HL-60 (cell line): ENCODE measurements around the gene SMIM30.

Source experiments
- DNase-seq, 2 experiments: peaks; one replicate each; pipeline ENCODE4 v3.0.0-alpha.2; 2010 to 2020; ENCODE audit warnings: low read depth in 1 of 2, low spot score in 1 of 2
- H3K27ac ChIP-seq: fragments of 250-450 bp; sonication (Bioruptor Pico); replicated peaks from 2 replicates; pipeline ENCODE4 v1.5.1; 2020; ENCODE audit warnings: mild to moderate bottlenecking, moderate library complexity
- H3K27me3 ChIP-seq: fragments of 250-450 bp; sonication (Bioruptor Pico); 2 replicates; pipeline ENCODE4 v1.5.1; 2021; ENCODE audit warnings: mild to moderate bottlenecking, moderate library complexity; ENCODE audit not compliant: insufficient read depth, poor library complexity, severe bottlenecking
- H3K4me3 ChIP-seq: replicated peaks from 2 replicates; pipeline ENCODE4 v1.5.1; 2011; ENCODE audit warnings: mild to moderate bottlenecking, control low read depth, low read length; ENCODE audit not compliant: insufficient read depth
- GABPA ChIP-seq: IDR thresholded peaks from 2 replicates; pipeline ENCODE4 v1.6.1; 2012; ENCODE audit warnings: low read depth
- POLR2AphosphoS5 ChIP-seq: IDR thresholded peaks from 2 replicates; pipeline ENCODE4 v1.6.1; 2012; ENCODE audit warnings: low read depth
- SPI1 ChIP-seq: IDR thresholded peaks from 2 replicates; pipeline ENCODE4 v1.6.1; 2012; ENCODE audit warnings: low read depth, mild to moderate bottlenecking, borderline replicate concordance
- TF ChIP-seq, protein P1 (sequence below): IDR thresholded peaks from one replicate; pipeline ENCODE4 v1.5.1; 2011; ENCODE audit warnings: low read length, control low read depth, inconsistent platforms; ENCODE audit not compliant: insufficient read depth
- TF ChIP-seq, protein P2 (sequence below): IDR thresholded peaks from 2 replicates; pipeline ENCODE4 v1.6.1; 2012; ENCODE audit warnings: low read depth; ENCODE audit not compliant: insufficient replicate concordance

The SMIM30 gene

DNA sequence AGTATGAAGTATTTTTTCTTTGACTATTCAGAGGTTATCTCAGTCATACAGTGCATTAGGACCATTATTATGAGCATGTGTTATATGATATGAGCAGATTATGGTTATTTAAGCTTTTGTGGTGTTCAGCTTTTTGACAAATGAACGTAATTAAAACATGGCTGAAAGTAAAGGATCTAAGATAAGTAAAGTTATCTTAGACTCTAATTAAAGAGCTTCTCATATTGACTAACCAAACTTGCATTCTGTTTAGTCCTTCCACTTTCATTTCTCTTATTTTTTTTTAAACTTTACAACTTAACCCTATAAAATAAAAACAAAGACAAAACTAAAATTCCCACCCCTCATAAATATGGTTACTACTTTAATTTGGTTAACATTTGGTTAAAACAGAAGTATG, 24.8 kb downstream of the SMIM30 start:
- Histone ChIP-seq H3K27ac (no peak overlapping the region), H3K4me3 (no peak overlapping the region), H3K27me3 (no peaks in the 10 kb centered on the region)
- no peak for DNase-seq
- TF ChIP-seq SPI1 (no peak), POLR2AphosphoS5 (no peak), GABPA (no peak)
- TF ChIP-seq, protein P1, sequence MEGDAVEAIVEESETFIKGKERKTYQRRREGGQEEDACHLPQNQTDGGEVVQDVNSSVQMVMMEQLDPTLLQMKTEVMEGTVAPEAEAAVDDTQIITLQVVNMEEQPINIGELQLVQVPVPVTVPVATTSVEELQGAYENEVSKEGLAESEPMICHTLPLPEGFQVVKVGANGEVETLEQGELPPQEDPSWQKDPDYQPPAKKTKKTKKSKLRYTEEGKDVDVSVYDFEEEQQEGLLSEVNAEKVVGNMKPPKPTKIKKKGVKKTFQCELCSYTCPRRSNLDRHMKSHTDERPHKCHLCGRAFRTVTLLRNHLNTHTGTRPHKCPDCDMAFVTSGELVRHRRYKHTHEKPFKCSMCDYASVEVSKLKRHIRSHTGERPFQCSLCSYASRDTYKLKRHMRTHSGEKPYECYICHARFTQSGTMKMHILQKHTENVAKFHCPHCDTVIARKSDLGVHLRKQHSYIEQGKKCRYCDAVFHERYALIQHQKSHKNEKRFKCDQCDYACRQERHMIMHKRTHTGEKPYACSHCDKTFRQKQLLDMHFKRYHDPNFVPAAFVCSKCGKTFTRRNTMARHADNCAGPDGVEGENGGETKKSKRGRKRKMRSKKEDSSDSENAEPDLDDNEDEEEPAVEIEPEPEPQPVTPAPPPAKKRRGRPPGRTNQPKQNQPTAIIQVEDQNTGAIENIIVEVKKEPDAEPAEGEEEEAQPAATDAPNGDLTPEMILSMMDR, result no peak
- TF ChIP-seq, protein P2, sequence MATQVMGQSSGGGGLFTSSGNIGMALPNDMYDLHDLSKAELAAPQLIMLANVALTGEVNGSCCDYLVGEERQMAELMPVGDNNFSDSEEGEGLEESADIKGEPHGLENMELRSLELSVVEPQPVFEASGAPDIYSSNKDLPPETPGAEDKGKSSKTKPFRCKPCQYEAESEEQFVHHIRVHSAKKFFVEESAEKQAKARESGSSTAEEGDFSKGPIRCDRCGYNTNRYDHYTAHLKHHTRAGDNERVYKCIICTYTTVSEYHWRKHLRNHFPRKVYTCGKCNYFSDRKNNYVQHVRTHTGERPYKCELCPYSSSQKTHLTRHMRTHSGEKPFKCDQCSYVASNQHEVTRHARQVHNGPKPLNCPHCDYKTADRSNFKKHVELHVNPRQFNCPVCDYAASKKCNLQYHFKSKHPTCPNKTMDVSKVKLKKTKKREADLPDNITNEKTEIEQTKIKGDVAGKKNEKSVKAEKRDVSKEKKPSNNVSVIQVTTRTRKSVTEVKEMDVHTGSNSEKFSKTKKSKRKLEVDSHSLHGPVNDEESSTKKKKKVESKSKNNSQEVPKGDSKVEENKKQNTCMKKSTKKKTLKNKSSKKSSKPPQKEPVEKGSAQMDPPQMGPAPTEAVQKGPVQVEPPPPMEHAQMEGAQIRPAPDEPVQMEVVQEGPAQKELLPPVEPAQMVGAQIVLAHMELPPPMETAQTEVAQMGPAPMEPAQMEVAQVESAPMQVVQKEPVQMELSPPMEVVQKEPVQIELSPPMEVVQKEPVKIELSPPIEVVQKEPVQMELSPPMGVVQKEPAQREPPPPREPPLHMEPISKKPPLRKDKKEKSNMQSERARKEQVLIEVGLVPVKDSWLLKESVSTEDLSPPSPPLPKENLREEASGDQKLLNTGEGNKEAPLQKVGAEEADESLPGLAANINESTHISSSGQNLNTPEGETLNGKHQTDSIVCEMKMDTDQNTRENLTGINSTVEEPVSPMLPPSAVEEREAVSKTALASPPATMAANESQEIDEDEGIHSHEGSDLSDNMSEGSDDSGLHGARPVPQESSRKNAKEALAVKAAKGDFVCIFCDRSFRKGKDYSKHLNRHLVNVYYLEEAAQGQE, result no peak

DNA sequence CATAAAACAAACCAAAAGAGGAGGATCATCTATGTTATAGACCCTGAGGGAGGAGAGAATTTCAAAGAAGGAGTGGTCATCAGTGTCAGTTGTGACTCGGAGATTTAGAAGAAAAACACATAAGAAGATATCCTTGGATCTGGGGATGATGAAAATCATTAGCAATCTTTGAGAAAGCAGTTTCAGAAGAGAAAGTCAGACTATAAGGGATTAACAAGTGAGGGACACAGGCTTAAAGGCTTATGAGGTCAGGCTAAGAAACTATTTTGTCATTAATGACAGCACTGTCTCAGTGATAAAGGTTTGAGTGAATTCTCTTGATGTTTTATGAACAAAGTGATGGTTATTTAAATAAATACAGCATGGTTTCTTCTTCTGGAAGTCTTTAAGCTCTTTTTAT, 25.6 kb downstream of the SMIM30 start:
- TF ChIP-seq, protein P1, result no peak
- TF ChIP-seq POLR2AphosphoS5 (no peak), GABPA (no peak), SPI1 (no peak)
- TF ChIP-seq, protein P2, result no peak
- no peaks in the 10 kb centered on the region for H3K27me3 ChIP-seq
- DNase-seq, result no peak
- peak overlapping the region; percentile 6; the same call in 1 of the 2 replicates for H3K27ac ChIP-seq
- H3K4me3 ChIP-seq, result no peak overlapping the region

DNA sequence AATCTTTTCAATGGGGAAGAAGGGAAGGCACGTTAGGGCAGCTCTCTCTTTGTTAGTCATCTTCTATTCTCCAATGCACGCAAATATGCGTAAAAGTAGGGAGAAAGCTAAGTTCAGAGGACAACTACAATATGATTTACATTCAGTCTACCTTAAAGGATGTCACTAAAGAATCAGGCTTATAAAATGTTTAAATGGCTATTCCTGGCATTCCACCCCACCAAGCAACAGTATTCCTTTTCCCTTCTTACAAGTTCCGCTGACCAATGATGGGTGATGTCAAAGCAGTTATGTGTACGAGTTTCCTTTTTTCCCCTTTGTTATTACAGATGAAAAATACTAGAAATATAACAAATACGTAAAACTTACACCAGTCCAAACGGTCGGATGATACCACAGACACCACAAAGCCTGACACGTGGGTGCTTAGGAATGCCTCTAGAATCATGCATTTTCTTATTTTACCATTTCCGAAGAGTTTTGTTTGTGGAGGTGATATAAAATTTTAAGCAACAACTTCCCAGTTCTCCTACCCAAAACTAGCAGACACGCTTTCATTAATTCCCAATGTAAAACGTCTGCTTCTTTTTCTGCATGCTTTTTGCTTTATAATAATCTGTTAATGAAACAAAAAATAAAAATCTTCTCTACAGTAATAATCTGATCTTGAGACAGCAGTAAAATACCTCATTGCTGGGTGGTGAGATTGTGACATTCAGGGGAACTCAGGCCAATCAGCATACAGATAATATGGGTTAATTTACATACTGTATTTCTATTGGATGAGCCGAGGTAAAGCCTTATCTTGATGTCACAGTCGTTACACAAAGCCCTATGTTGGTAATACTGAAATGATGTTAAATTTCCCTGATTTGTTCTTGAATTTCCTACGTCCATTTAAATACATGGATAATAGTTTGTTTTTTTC, 31.0 kb downstream of the SMIM30 start:
- TF ChIP-seq, protein P1, result no peak
- peak; percentile 57; the same call in 1 of the 2 replicates for TF ChIP-seq POLR2AphosphoS5
- H3K27ac ChIP-seq, result peak overlapping the region; percentile 78
- H3K27me3 ChIP-seq, result no peaks in the 10 kb centered on the region
- peak overlapping the region; percentile 56 for H3K4me3 ChIP-seq
- DNase-seq, result peak; percentile 26 to 62
